ENCODE results near the gene DEDD. TPM values are rescaled to one million over a fixed set of nuclear protein-coding genes. Genes with fewer than 3 reads are reported as not detected.

DEDD gene
- total and polyA plus RNA-seq, 10 of the 15 experiments (the other 5 are each of a cell fraction or from before 2014, with no cell fraction given) = 13.6 to 33.9 (median 30.3) TPM

GRCh38 chr1:161083748-161084596 is 48.5 kb downstream of the DEDD start:
- ChIA-PET RAD21 (ENCODE audit: unreplicated experiment) (interaction anchor here (1.4 kb wide), 1 partner anchor 12 kb away, joined by 3 read pairs; no protein-coding TSS in a partner anchor), CTCF (interaction anchor here (0.6 to 1.3 kb wide), 3 partner anchors 10 to 12 kb away, joined by 3 to 5 read pairs (median 3); no protein-coding TSS in a partner anchor), SMC1A (ENCODE audit: uncharacterized antibody, unreplicated experiment) (interaction anchor here (1.6 to 2.7 kb wide), 3 partner anchors 10 to 13 kb away, joined by 3 to 8 read pairs (median 4); no protein-coding TSS in a partner anchor), POLR2A (no interaction called here)
- Histone ChIP-seq H3K36me3 (ENCODE audit: control insufficient read depth in 2 of 2, insufficient read depth in 2 of 2, low read length in 1 of 2) (no peaks in the 10 kb centered on the region), H4K20me1 (ENCODE audit: control insufficient read depth, insufficient read depth) (no peaks in the 10 kb centered on the region), H3K27ac (ENCODE audit: control insufficient read depth, insufficient read depth) (no peak overlapping the region), H3K4me3 (no peak overlapping the region), H2AFZ (ENCODE audit: control insufficient read depth, low read depth, low read length) (no peak overlapping the region), H3K9ac (ENCODE audit: control insufficient read depth, insufficient read depth, low read length) (no peak overlapping the region), H3K79me2 (ENCODE audit: control insufficient read depth, insufficient read depth, low read length) (no peaks in the 10 kb centered on the region), H3K9me3 (replicated peaks; ENCODE audit: control insufficient read depth, insufficient read depth, low read length) (no peaks in the 10 kb centered on the region), H3K4me1 (ENCODE audit: control insufficient read depth, insufficient read depth, low read length) (no peaks in the 10 kb centered on the region; the same call in 1 of the 2 replicates), H3K27me3 (replicated peaks in 1 of 2; ENCODE audit: control insufficient read depth in 2 of 2, insufficient read depth in 2 of 2, low read length in 1 of 2) (no peaks in the 10 kb centered on the region), H3K4me2 (ENCODE audit: control insufficient read depth, insufficient read depth) (no peak overlapping the region)
- WGBS (ENCODE audit: insufficient coverage, insufficient replicate concordance, low lambda C conversion rate, missing lambda C conversion rate) = 60% methylated on average over 10 of the region's 10 CpGs
- in situ Hi-C loops (cut with MboI) (no loop called here), intact Hi-C loops (cut with micrococcal nuclease; ENCODE audit: unreplicated experiment) (no loop called here)
- BruUV-seq (replicated peaks) = no TSS peak
- DNase-seq (ENCODE audit: low read depth, low spot score) (no peak), FAIRE-seq (no peak), ATAC-seq (no peak)
- TF ChIP-seq SMAD1 (IDR thresholded peaks at IDR 0.05; ENCODE audit: low read depth, partially characterized antibody) (no peak), WRNIP1 (IDR thresholded peaks at IDR 0.05; ENCODE audit: borderline replicate concordance, low read depth, low read length) (no peak), CTCF (IDR thresholded peaks at IDR 0.05 in 2 of 3, conservative IDR thresholded peaks at IDR 0.05 in 1 of 3; ENCODE audit: control insufficient read depth in 2 of 3, extremely low read depth in 1 of 3, insufficient read depth in 1 of 3, low read depth in 3 of 3, low read length in 3 of 3) (no peak), SMARCA5 (IDR thresholded peaks at IDR 0.05) (no peak), NR2C2 (IDR thresholded peaks at IDR 0.05; ENCODE audit: borderline replicate concordance, control insufficient read depth, insufficient read length, low read depth) (no peak), CREM (IDR thresholded peaks at IDR 0.05; ENCODE audit: low read depth) (no peak), BACH1 (IDR thresholded peaks at IDR 0.05; ENCODE audit: borderline replicate concordance) (no peak), RCOR1 (conservative IDR thresholded peaks at IDR 0.05; ENCODE audit: low read depth, low read length) (no peak), HDAC6 (IDR thresholded peaks at IDR 0.05; ENCODE audit: unreplicated experiment) (no peak), RFX5 (IDR thresholded peaks at IDR 0.05; ENCODE audit: low read depth, low read length) (no peak), TBL1XR1 (IDR thresholded peaks at IDR 0.05; ENCODE audit: low read depth, low read length) (no peak), BCL3 (IDR thresholded peaks at IDR 0.05; ENCODE audit: borderline replicate concordance, insufficient read depth, low read depth, low read length, poor library complexity, severe bottlenecking) (no peak), NKRF (conservative IDR thresholded peaks at IDR 0.05) (no peak), BHLHE40 (IDR thresholded peaks at IDR 0.05; ENCODE audit: borderline replicate concordance in 1 of 2, low read depth in 2 of 2, low read length in 1 of 2) (no peak), SREBF1 (IDR thresholded peaks at IDR 0.05; ENCODE audit: low read length) (no peak), MXI1 (IDR thresholded peaks at IDR 0.05; ENCODE audit: low read depth, low read length) (no peak), HCFC1 (IDR thresholded peaks at IDR 0.05; ENCODE audit: low read length) (no peak), SIX5 (IDR thresholded peaks at IDR 0.05; ENCODE audit: low read depth, low read length, severe bottlenecking) (no peak)

All from GM12878 (cell line).